ENCODE data around the gene PROX1.

The PROX1 gene

DNA sequence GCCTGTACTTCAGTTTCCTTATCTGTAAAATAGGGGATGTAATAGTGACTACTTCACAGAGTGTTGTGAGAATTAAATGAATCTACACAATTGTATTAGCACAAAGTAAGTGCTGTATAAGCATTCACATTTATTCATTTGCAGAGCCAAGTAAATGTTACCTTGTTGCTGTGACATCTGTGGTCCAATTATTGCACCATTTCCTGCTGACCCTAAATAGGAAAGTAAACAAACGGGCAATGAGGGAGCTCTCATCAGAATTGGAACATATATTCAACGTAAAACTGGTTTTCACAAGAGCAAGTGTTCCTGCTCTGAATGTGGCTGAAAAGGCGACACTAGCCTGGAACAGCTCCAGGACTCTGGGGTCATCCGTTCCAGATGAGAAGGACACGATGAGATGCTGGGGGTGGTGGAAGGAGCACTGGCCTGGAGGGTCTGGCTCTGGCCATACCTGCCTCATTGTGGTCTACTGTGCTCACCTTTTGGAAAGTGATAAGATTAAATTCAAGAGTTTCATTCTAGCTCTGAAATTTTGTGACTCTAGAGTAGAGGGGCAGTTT is 34.5 kb downstream of the PROX1 start:
- ATAC-seq, result no peak

DNA sequence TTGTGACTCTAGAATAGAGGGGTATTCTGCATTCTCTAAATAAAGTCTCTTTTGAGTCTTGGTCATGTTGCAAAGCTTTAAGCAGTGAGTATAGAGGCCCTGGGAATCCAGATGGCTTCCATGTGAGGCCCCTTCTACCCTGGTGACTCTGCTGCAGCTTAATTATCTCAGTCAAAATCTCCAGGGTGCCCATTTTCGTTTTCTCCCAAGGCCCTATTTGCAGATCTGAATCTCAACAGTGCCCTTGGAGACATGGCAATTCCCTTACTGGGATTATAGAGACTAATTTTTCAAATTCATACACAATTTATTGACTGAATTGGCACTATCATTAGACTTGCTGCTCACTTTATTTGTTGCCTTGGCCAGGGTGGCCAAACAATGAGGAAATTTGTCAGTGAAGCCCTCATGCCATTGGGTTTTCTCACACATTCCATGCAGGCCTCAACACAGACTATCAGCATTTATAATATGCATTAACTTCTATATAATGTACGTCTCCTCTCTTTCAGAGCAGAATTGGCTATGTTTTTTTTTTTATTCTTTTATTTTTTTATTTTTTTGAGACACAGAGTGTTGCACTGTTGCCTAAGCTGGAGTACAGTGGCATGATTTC is 35.1 kb downstream of the PROX1 start:
- no peak for ATAC-seq

DNA sequence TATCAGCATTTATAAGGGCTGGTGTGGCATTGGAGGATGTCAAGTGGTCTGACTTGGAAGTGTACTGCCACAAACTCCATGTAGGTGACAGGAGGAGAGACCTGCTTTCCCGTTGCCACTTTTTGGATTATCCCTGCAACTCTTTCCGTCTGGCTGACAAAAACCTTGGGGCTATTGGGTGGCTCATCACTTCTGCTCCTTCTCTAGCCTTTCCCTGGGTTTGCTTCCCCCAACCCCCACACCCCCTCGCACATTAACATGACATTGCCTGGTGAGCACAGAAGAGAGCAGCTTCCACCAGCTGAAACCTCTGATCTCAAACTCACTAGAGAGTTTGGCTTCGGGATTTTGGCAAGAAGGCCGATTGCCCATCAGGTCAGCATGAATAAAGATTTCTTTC is 39.2 kb downstream of the PROX1 start:
- ATAC-seq, result no peak

DNA sequence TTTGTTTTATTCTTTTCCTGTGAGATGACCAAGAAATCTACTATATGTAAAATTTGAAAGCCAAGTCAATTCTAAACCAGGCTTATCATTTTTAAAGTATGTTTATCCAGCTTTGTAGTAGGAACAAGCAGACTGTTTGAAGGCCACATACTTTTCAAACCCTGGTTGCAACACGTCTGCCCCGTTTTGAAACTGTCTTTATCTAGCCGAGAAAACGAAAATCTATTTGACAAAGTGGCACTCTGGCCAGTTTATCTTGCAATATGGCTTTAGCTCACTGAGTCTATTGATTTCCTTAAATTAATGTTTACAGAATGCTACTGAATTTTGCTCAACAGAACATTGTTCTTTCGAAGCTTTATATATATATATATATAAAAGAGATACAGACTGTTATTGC is 39.7 kb downstream of the PROX1 start:
- no peak for ATAC-seq

DNA sequence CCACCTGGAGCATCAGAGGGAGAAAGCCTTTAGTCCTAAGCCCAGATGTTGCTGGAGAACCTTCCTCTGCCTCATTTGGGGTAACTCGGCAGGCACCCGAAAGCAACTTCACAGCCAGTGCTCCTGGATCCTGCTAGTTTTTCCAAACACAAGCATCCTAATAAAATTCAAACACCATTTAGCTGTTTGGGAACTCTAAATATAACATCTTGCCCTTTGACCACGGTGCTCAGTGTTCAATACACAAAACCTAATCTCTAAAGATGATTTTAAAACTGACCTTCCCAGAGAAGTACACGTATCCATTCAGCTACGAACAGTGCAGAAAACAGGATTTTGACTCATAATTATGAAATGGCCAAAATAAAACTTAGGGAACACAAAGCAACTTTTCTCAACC is 40.3 kb downstream of the PROX1 start:
- no peak for ATAC-seq

DNA sequence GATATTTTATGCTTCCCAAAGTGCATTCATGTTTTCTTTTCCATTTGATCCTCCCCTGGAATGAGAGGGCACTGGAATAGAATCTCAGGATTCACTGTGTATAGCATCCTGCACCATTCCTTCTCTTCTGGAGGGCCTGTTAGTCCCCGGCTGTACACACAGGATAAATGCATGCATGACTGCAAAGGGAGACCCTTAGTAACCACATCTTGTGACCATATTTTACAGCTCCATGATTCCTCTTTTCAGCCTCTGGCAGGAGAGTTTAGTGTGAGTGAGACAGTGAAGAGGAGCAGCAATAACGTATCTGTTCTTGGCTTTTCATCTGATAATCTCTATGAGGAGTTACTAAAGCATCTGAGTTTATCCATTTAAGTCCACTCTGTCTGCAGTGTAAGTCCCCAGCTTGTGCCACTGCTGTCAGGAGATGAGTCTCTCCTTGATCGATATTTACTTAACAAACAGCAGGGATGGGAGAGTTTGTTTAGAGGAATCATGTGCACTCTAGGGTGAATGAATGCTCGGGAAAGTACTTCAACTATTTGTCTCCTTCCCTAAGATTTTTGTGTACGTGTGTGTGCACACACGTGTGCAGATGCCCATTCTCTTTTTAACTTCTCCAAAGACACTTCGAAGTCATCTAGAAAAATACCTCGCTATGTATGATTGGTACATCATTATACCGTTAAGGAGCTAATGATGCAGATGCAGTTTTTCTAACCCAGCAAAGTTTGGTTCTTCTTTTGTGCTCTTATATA is 41.1 kb downstream of the PROX1 start:
- ATAC-seq, result no peak

DNA sequence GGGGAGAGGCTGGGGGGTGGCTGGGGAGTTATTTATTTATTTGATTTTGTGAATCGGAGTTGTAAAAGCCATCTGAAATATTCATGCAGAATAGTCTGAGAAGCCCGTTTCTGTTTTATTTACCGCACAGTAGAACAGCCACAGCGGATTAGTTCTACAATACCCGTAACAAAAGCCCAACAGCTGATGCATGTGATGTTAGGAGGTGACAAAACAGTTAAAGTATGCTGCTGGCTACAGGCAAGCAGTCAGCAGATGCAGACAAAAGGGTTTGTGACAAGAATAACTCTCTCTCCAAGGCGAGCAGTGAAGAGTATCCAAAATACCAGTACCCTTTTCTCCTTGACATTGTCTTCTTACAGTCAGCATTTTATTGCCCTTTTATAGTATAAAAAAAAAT is 42.0 kb downstream of the PROX1 start:
- ATAC-seq, result no peak

DNA sequence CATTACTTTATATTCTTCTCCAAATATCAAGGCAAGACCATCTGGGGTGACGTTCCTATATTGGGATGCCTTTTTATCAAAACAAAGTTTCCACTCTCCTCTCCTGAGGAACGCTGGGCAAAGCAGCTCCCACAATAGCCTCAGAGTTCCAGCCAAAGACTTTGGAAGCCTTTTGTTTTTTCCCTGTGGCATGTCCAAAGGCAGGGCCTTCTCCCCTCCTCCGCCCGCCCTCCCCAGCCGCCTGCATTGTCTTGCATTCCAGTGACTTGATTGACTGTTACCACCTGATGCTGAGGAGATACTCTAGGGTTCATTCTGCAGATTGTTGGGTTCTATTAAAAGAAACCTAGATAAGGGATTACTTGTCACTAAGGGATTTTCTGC is 43.5 kb downstream of the PROX1 start:
- no peak for ATAC-seq

DNA sequence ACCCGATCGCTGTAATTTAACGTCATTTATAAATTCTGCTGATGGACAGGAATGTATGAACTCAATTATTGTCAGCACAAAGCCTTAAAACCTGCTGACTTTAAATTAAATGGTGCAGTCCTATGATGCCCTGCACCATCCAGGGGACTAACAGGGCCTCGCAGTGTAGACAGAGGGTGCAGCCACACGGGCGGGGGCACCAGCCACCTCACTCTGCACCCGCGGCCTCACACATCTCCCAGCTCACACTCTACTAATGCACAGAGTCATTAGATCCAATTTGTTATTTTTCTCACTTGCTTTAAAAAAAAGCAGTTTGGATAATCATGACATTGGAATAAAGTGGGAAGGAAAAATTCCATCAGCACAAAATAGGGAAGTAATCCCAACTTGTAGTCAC is 49.7 kb downstream of the PROX1 start:
- ATAC-seq, result no peak

DNA sequence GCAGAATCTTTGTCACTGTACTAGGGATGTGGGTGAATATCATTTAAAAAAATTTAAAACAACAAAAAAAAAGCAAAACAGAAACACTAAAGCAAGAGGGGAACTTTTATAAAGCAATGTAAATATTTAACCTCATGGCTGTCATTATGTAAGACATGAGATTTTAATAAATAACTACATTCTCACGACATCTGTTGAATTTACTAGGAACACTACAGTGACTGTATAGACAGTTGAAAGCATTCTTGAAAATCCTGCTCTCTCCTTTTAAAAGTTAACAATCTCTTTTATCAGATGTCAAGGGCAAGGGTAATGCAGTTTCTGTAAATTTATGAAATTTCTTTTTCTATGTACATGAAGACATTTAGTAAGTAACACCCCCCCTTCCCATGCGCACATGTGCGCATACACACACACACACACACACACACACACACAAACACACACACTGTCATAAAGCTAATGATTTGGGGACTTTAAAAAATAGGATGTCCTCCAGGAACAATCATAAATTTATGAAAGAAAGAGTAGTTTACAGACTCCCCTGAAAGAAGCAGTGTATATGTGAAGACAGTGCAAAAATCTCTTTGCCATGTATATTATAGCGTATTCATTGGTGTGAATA is 51.7 kb downstream of the PROX1 start:
- ATAC-seq, result no peak

DNA sequence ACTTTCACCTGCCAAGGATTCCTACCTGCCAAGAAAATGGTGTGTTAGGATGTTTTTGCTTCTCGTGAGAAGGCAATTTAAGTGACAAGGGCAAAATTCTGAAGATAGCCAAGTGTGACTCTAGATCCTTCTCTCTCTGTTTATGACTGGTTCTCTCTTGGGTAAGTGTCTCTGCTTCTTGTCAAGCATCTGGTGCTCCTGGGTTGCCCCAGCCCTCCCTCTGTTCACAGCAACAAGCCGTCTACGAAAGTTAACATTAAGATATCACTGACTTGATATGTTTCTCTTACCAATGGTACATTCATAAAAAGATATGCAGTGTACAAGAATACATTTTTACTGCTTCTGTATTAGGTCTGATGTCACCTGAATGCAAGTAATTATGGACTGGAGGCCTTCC is 55.4 kb downstream of the PROX1 start:
- no peak for ATAC-seq

DNA sequence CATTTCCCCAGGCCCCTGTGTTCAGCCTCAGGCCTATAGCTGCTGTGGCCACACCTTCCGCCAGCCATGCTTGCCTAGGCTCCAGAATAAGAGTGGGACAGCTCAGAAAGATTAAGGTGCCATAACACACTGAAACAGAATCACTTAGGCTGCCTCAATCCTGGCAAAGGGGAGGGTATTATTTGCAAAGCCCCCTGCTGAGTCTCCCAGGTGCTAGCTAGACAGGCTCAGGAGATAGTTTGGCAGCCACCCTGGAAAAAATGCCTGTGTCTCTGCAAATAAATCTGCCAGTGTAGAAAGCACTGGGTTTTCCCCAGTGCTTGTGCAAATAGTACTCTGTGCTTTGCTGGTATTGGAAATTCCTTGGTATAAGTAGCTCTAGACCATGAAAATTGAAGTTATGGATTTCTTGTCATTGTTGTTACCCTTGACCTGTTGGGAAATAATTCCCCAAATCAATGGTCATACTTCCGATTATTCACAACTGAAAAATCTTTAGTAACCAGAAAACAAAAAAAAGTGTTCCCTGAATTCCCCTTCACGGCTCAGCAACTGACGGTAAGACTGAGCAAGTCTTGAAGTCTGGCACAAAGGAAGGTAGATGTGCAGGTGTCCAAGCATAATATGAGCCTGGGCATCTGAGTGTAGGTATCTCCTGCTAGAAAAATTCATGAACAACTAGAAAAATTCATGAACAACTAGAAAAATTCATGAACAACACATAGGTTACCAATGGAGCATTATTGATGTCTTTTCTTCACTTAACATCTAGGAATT is 56.9 kb downstream of the PROX1 start:
- no peak for ATAC-seq

DNA sequence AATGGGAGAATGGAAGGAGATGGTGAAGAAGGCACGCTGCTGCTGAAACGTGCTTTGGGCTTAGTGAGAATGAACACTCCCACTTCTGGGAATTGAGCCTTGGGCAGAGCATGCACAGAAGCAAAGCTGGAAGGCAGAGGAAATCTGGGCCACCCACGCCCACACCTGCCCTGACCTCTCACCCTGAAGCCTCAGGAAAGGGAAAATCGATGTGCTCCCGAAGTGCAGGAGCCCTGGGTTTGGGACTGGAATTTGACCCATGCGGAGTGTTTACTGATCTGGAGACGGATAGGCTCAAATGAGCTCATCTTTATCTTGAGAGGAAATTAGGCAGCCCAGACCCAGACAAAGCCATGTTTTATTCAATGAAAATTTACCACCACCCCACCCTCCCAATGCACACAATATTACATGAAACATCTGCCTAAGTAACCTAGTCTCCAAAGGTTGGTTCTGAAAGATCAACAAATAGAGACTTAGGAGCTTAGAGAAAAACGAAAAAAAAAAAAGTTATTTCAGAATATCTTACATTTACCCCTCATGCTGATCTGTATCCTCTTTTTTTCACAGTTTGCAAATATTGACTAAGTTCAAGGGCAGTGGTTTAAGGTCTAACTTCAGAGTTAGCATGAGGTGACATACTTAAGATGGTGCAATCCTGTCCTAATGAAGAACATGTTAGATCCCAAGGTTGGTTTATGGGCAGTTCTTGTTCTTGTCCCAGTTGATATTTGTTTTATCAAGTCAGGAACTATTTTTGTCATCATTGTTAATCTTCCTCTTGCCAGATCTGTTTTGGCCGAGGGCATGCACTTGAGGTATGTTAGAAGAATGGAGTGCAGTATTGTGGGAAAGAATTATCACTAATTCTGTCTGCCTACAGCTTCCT is 63.0 kb downstream of the PROX1 start:
- no peak for ATAC-seq

DNA sequence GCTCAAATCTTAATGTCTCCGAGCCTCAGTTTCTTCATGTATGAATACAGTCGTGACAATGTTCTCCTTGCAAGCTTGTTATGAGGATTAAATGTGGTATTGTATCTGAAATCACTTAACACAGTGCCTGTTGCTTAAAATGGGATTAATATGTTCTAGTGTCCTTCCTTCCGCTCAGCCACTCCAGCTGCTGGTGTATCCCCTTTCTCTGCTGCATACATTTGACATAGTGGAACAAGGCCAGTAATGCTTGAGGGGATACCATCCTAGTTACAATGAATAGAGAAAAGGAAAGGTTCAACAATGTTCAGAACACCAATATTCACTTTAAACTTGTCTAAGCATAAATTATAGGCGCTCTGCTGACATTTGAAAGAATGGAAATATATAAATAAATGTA is 64.0 kb downstream of the PROX1 start:
- ATAC-seq, result no peak

DNA sequence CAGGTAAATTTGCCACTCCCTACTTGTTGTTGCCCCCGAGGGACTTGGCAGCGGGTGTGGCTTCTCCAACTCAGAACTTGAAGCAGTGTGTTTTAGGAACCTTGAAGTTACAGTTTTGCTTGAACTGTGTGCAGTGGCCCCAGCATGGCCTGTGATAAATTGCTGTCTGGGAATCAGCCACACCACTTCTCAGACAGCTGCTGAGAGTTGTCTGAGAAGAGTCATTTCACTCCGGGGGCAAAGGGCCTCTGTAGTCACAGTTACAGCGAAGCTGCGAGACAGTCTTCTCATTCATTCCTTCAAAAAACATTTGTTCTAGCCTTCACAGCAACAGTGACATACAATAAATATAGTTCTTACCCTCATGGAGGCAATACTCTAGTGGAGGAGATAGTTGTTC is 70.3 kb downstream of the PROX1 start:
- ATAC-seq, result no peak

DNA sequence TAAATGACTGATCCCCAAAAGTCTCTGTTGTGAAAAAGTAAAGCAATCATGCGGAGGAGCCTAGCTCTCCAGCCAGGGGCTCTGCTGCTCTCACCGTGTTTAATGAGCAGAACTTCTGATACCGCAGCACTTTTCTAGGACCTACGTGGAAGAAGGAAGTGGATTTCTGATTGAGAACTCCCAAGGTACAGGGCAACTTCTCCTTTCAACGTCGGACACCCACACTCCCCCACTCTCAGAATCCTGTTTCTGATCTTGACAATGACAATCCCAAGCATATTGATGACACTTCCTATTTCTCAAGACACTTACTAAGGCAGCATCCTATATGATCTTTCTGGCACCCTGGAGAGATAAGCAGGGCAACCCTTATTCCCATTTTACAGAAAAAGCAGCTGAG is 78.4 kb downstream of the PROX1 start:
- no peak for ATAC-seq

DNA sequence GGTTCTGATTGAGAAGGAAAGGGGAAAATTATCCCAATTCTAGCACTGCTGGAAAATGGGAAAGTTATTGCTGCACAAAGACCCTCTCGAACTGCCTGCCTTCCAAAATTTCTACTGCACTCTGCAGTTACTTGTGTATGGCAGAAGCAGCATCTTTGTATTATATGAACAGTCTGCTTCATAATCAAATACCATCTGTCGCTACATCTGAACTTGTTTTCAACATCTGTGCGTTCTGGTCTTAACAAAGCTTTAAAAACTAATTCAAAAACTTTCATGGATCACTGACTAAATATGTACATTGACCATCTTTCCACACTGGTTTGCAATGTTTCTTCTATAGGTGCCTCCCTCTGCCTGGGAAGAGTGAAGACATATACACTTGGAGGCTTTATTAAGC is 79.2 kb downstream of the PROX1 start:
- no peak for ATAC-seq

DNA sequence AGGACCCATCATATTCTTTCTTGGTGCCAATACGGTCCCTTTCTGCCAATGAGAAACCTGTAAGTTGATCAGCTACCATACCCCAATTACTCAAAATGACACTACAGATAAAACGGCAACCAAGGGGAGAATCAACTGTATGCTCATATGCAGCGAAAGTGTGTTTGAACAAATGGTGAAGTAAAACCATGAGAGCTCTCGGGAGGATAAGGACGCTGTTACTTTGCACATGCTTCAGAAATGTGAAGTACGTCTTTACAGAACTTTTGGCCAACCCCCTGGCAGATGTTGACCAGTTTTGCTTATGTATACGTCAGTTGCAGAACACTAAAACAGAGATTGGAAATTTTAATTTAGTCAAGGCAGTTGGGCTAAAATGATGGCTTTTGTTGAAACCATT is 79.6 kb downstream of the PROX1 start:
- ATAC-seq, result no peak

DNA sequence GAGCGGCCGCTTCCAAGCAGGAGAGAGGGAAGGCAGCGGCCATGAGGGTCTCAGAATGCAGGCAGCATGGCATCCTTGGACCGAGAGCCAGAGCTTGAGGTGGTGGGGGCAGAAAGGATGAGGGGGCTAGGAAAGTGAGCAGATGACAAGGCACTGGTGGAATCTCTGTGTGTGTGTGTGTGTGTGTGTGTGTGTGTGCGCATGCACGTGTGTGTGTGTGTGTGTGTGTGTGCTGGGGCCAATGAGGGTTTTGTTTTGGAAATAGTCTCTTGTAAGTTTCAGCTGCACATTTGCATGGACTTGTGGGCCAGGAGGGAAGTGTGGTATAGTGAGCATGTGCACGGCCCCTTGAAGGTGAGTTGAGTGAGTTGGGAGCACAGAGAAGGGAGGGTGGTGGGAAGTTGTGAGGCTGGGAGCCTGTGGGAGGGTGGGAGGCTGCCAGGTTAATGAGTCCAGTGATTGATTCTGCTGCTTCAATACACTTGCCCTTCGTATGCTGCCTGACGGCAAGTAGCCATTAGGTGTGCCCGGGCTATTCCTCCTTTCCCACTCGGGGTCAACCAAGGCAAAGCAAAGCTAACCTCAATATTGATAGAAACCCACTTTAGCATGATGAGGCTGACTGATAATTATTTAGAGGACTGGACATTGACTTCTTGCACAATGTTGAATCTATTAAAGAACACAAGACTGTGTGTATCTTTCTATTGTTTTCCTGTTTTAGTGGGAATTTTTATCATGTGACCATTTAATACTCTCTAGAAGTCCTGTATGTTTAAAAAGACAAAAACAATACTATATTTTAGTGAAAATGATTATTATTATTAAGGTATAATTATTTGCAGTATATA is 80.3 kb downstream of the PROX1 start:
- ATAC-seq, result no peak

DNA sequence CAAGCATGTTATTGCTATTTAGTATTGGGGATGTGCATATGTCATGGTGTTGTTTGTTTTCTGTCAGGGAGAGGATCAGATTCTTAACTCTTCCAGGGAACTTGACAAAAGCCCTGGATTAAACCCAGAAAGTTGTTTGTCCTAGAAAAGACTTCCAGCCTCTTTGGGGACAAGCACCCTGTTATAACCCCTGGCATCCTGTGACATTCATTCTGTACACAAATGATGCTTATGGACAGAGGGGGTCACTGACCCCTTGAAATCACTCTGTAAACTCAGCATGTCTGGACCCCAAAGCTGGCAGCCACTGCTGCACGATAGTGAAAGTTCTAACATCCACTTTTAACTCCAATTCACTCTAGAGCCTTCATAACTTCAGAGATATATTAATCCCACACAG is 81.2 kb downstream of the PROX1 start:
- no peak for ATAC-seq

DNA sequence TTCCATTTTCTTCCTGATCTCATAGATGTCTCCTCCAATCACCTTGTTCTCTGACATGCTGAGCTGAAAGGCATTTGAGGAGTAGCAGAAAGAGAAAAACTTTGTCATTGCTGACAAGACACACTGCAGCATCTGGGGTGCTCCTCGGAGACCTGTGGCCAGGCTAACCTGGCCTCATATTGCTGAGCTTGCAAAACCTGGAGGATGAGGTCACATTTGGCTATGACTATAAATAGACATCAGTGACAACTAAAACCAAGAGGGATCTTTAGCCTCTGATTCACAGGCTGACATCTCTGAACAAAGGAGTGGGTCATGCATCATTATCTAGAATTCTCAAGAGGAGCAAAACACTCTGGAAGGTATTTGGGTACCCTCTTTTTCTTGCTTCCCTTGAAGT is 83.7 kb downstream of the PROX1 start:
- ATAC-seq, result no peak

All from activated CD4-positive, CD25-positive, alpha-beta regulatory T cell treated with anti-CD3 and anti-CD28 coated beads, Interleukin-2, amount 50 U/mL, for 24 hours (primary cell).